Cerebellar nuclear complex (tissue), 1 donor: ENCODE results near the gene CXCR2.
"Not testable (repeated sequence)": the region's sequence is repeated elsewhere in the genome, so short reads cannot be mapped to it uniquely, and the experiment has no call there.

Experiments
- DNase-seq, 2 experiments: peaks; one replicate each; lab custom pipeline; 2025; lab: John Stamatoyannopoulos, UW

CXCR2 gene

GRCh38 chr2:218130377-218130776 lies 4.5 kb downstream of the CXCR2 start:
- DNase-seq: no peak

GRCh38 chr2:218130822-218131221 lies 5.0 kb downstream of the CXCR2 start:
- no peak for DNase-seq

- DNase-seq: no peak
Measured at GRCh38 chr2:218137514-218137913, 11.7 kb downstream of the CXCR2 start.

- no peak for DNase-seq
Measured at GRCh38 chr2:218138047-218138446, 12.2 kb downstream of the CXCR2 start.

GRCh38 chr2:218145124-218145523 lies 19.3 kb downstream of the CXCR2 start:
- DNase-seq: no peak

GRCh38 chr2:218146056-218146455 lies 20.2 kb downstream of the CXCR2 start:
- no peak for DNase-seq

GRCh38 chr2:218149098-218149497 lies 23.3 kb downstream of the CXCR2 start:
- DNase-seq: no peak

- DNase-seq: no peak
Measured at GRCh38 chr2:218149848-218150440, 24.1 kb downstream of the CXCR2 start.

GRCh38 chr2:218152172-218152571 lies 26.3 kb downstream of the CXCR2 start:
- no peak for DNase-seq

- DNase-seq: no peak
Measured at GRCh38 chr2:218152777-218153176, 26.9 kb downstream of the CXCR2 start.

- no peak for DNase-seq
Measured at GRCh38 chr2:218155953-218156479, 30.2 kb downstream of the CXCR2 start.

GRCh38 chr2:218161644-218162043 lies 35.8 kb downstream of the CXCR2 start:
- no peak for DNase-seq

GRCh38 chr2:218162814-218163213 lies 37.0 kb downstream of the CXCR2 start:
- no peak for DNase-seq

- DNase-seq: no peak
Measured at GRCh38 chr2:218166791-218167190, 41.0 kb downstream of the CXCR2 start, which contains the start of gene CXCR1. CXCR1 (minus strand) TSS chr2:218166962; CDS start chr2:218165211, 1,751 bp downstream.

- DNase-seq: no peak
Measured at GRCh38 chr2:218168016-218168415, 42.2 kb downstream of the CXCR2 start.

GRCh38 chr2:218168635-218169462 lies 43.0 kb downstream of the CXCR2 start:
- no peak for DNase-seq

- no peak for DNase-seq
Measured at GRCh38 chr2:218169757-218170546, 44.1 kb downstream of the CXCR2 start.

GRCh38 chr2:218171744-218172143 lies 45.9 kb downstream of the CXCR2 start:
- not testable (repeated sequence) for DNase-seq

- DNase-seq: no peak
Measured at GRCh38 chr2:218172845-218173244, 47.0 kb downstream of the CXCR2 start.

- DNase-seq: no peak
Measured at GRCh38 chr2:218179782-218180181, 54.0 kb downstream of the CXCR2 start.

- no peak for DNase-seq
Measured at GRCh38 chr2:218180467-218181114, 54.8 kb downstream of the CXCR2 start.

- no peak for DNase-seq
Measured at GRCh38 chr2:218184331-218184730, 58.5 kb downstream of the CXCR2 start.
